Liver (tissue), 9 donors: Measurements from ENCODE around the gene LRP5. TPM values are rescaled to one million over a fixed set of nuclear protein-coding genes. Genes with fewer than 3 reads are reported as not detected.

Source experiments
- DNase-seq: peaks from one replicate; pipeline ENCODE4 v3.0.0-alpha.2; 2017; ENCODE audit warnings: low spot score
- H3K27ac ChIP-seq, 2 donors: one replicate each; pipeline ENCODE4 v1.7.0; 2013; ENCODE audit warnings: inconsistent platforms in 2 of 2, low read length in 2 of 2, control low read depth in 1 of 2, low read depth in 1 of 2, mild to moderate bottlenecking in 1 of 2
- H3K27me3 ChIP-seq, 4 donors: one replicate each; pipeline versions ENCODE4 v1.6.1 to v1.7.0; 2013; ENCODE audit warnings: low read length in 3 of 4, inconsistent platforms in 1 of 4, mild to moderate bottlenecking in 1 of 4, moderate library complexity in 1 of 4; ENCODE audit not compliant: control insufficient read depth in 4 of 4, insufficient read depth in 4 of 4
- H3K36me3 ChIP-seq, 4 donors: one replicate each; pipeline versions ENCODE4 v1.6.1 to v1.7.0; 2013; ENCODE audit warnings: low read length in 3 of 4, mild to moderate bottlenecking in 3 of 4, low read depth in 1 of 4, moderate library complexity in 1 of 4; ENCODE audit not compliant: control insufficient read depth in 4 of 4, insufficient read depth in 3 of 4
- H3K4me1 ChIP-seq, 4 donors: one replicate each; pipeline versions ENCODE4 v1.6.1 to v1.7.0; 2013; ENCODE audit warnings: low read length in 3 of 4, mild to moderate bottlenecking in 3 of 4, moderate library complexity in 1 of 4; ENCODE audit not compliant: control insufficient read depth in 4 of 4, insufficient read depth in 4 of 4
- H3K4me3 ChIP-seq, 3 donors: one replicate each; pipeline versions ENCODE4 v1.6.1 to v1.7.0; 2013; ENCODE audit warnings: low read length in 3 of 3, control low read depth in 1 of 3, low read depth in 1 of 3, mild to moderate bottlenecking in 1 of 3
- H3K9ac ChIP-seq, 2 donors: one replicate each; pipeline ENCODE4 v1.7.0; 2013; ENCODE audit warnings: low read length in 2 of 2, mild to moderate bottlenecking in 2 of 2, moderate library complexity in 2 of 2, control low read depth in 1 of 2, low read depth in 1 of 2
- H3K9me3 ChIP-seq, 4 donors: one replicate each; pipeline versions ENCODE4 v1.6.1 to v1.7.0; 2013; ENCODE audit warnings: low read length in 3 of 4; ENCODE audit not compliant: control insufficient read depth in 4 of 4
- ATF3 ChIP-seq: IDR thresholded peaks from 2 replicates; pipeline ENCODE4 v1.6.1; 2016; ENCODE audit warnings: antibody characterized with exemption
- CTCF ChIP-seq: fragments of 150-350 bp; IDR thresholded peaks from 2 replicates; pipeline ENCODE4 v1.5.1; 2017; ENCODE audit warnings: improper control_type of control experiment, low read depth, low read length; ENCODE audit not compliant: missing input control
- EGR1 ChIP-seq, 2 donors: IDR thresholded peaks; 2 replicates each; pipeline ENCODE4 v1.6.1; 2016 to 2018; ENCODE audit warnings: antibody characterized with exemption in 2 of 2, low read depth in 2 of 2
- FOXA1 ChIP-seq: IDR thresholded peaks from 2 replicates; pipeline ENCODE4 v1.6.1; 2016; ENCODE audit warnings: antibody characterized with exemption
- FOXA2 ChIP-seq: IDR thresholded peaks from 2 replicates; pipeline ENCODE4 v1.6.1; 2016; ENCODE audit warnings: antibody characterized with exemption
- GABPA ChIP-seq, 2 donors: IDR thresholded peaks in 1 of 2; conservative IDR thresholded peaks in 1 of 2; 2 replicates each; pipeline ENCODE4 v1.6.1; 2016; ENCODE audit warnings: antibody characterized with exemption in 2 of 2, mild to moderate bottlenecking in 1 of 2, moderate library complexity in 1 of 2
- HNF4A ChIP-seq, 2 donors: conservative IDR thresholded peaks; 2 replicates each; pipeline ENCODE4 v1.6.1; 2016; ENCODE audit warnings: antibody characterized with exemption in 2 of 2, mild to moderate bottlenecking in 2 of 2
- HNF4G ChIP-seq: IDR thresholded peaks from 2 replicates; pipeline ENCODE4 v1.6.1; 2016; ENCODE audit warnings: antibody characterized with exemption
- JUND ChIP-seq, 2 donors: IDR thresholded peaks; 2 replicates each; pipeline ENCODE4 v1.6.1; 2016; ENCODE audit warnings: antibody characterized with exemption in 2 of 2
- NR2F2 ChIP-seq: IDR thresholded peaks from 2 replicates; pipeline ENCODE4 v1.6.1; 2016; ENCODE audit warnings: antibody characterized with exemption
- RAD21 ChIP-seq, 2 donors: IDR thresholded peaks; 2 replicates each; pipeline ENCODE4 v1.6.1; 2016; ENCODE audit warnings: antibody characterized with exemption in 2 of 2, mild to moderate bottlenecking in 2 of 2
- RXRA ChIP-seq, 2 donors: IDR thresholded peaks; 2 replicates each; pipeline ENCODE4 v1.6.1; 2017 to 2018; ENCODE audit warnings: antibody characterized with exemption in 2 of 2, mild to moderate bottlenecking in 1 of 2
- SP1 ChIP-seq: IDR thresholded peaks from 2 replicates; pipeline ENCODE4 v1.6.1; 2018; ENCODE audit warnings: antibody characterized with exemption, mild to moderate bottlenecking
- TAF1 ChIP-seq: conservative IDR thresholded peaks from 2 replicates; pipeline ENCODE4 v1.6.1; 2016; ENCODE audit warnings: antibody characterized with exemption, mild to moderate bottlenecking
- YY1 ChIP-seq: IDR thresholded peaks from 2 replicates; pipeline ENCODE4 v1.6.1; 2016; ENCODE audit warnings: antibody characterized with exemption, mild to moderate bottlenecking
- ZBTB33 ChIP-seq: IDR thresholded peaks from 2 replicates; pipeline ENCODE4 v1.6.1; 2016; ENCODE audit warnings: antibody characterized with exemption
- WGBS: extraction: QIAGEN DNeasy Blood & Tissue Kit; methylation state at CpG from one replicate; pipeline ENCODE4 v1.1.7; 2013; 5-methylcytosine and 5-hydroxymethylcytosine counted together
- polyA plus RNA-seq, 2 donors: library from polyadenylated mRNA; stranded (reverse) in 1 of 2; unstranded in 1 of 2; fragments of 200-250 nt in 1 of 2; fragments of >200 nt in 1 of 2; fragmentation: Nextera tagmentation in 1 of 2; extraction: Ambion mirVana in 1 of 2; gene quantifications; one replicate each; pipeline versions ENCODE4 v1.2.1 to v1.2.3, GENCODE V29; 2013 to 2015
- total RNA-seq, 2 donors: library from RNA; depleted of rRNA; stranded (reverse); fragments of >200 nt; gene quantifications; one replicate each; pipeline ENCODE4 v1.2.3, GENCODE V29; 2014
- TF ChIP-seq, protein P1 (sequence below): IDR thresholded peaks from 2 replicates; pipeline ENCODE4 v1.6.1; 2016; ENCODE audit warnings: antibody characterized with exemption
- TF ChIP-seq, protein P2 (sequence below): IDR thresholded peaks from 2 replicates; pipeline ENCODE4 v1.6.1; 2016; ENCODE audit warnings: antibody characterized with exemption, mild to moderate bottlenecking
- donor health status: healthy.
- donor health status: healthy.
- donor health status: healthy.
- donor health status: healthy.
- donor health status: healthy.

LRP5 gene
- total and polyA plus RNA-seq, 4 donors = 48.9 to 99.3 (median 71.3) TPM

DNA sequence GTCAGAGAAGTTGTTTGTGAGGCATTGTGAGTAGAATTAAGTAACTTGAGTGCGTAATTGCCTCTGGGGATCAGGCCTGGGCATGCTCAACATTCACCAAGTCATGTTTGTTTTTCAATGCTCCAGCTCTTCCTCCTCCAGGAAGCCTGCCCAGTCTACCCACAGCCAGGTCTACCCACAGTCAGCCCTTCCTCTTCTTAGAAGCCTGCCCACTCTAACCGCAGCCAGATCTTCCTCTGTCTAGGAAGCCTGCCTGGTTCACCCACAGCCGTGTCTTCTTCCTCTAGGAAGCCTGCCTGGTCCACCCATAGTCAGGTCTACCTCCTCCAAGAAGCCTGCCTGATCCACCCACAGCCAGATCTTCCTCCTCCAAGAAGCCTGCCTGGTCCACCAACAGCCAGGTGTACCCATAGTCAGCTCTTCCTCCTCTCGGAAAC lies 25.0 kb downstream of the LRP5 start:
- H3K9ac ChIP-seq = no peak overlapping the region
- H3K9me3 ChIP-seq = no peaks in the 10 kb centered on the region
- TF ChIP-seq, protein P1, sequence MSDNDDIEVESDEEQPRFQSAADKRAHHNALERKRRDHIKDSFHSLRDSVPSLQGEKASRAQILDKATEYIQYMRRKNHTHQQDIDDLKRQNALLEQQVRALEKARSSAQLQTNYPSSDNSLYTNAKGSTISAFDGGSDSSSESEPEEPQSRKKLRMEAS = no peak
- no peak for TF ChIP-seq HNF4G
- no peak for TF ChIP-seq EGR1 (IDR thresholded peaks at IDR 0.05; ENCODE audit: low read depth in 2 of 2)
- TF ChIP-seq ATF3 = no peak
- TF ChIP-seq, protein P2, sequence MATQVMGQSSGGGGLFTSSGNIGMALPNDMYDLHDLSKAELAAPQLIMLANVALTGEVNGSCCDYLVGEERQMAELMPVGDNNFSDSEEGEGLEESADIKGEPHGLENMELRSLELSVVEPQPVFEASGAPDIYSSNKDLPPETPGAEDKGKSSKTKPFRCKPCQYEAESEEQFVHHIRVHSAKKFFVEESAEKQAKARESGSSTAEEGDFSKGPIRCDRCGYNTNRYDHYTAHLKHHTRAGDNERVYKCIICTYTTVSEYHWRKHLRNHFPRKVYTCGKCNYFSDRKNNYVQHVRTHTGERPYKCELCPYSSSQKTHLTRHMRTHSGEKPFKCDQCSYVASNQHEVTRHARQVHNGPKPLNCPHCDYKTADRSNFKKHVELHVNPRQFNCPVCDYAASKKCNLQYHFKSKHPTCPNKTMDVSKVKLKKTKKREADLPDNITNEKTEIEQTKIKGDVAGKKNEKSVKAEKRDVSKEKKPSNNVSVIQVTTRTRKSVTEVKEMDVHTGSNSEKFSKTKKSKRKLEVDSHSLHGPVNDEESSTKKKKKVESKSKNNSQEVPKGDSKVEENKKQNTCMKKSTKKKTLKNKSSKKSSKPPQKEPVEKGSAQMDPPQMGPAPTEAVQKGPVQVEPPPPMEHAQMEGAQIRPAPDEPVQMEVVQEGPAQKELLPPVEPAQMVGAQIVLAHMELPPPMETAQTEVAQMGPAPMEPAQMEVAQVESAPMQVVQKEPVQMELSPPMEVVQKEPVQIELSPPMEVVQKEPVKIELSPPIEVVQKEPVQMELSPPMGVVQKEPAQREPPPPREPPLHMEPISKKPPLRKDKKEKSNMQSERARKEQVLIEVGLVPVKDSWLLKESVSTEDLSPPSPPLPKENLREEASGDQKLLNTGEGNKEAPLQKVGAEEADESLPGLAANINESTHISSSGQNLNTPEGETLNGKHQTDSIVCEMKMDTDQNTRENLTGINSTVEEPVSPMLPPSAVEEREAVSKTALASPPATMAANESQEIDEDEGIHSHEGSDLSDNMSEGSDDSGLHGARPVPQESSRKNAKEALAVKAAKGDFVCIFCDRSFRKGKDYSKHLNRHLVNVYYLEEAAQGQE = no peak
- no peak for TF ChIP-seq NR2F2
- TF ChIP-seq GABPA (IDR thresholded peaks at IDR 0.05 in 1 of 2, conservative IDR thresholded peaks at IDR 0.05 in 1 of 2) = no peak
- no peak for TF ChIP-seq JUND (IDR thresholded peaks at IDR 0.05)
- TF ChIP-seq RXRA (IDR thresholded peaks at IDR 0.05) = no peak
- no peak for TF ChIP-seq SP1
- no peak for TF ChIP-seq FOXA2
- no peak for TF ChIP-seq RAD21 (IDR thresholded peaks at IDR 0.05)
- TF ChIP-seq FOXA1 = no peak
- no peak for TF ChIP-seq ZBTB33
- no peak for TF ChIP-seq TAF1
- TF ChIP-seq YY1 = no peak
- TF ChIP-seq HNF4A (conservative IDR thresholded peaks at IDR 0.05) = no peak
- H3K36me3 ChIP-seq = no peaks in the 10 kb centered on the region
- H3K27ac ChIP-seq = no peak overlapping the region
- 83% methylated on average over 4 of the region's 4 CpGs for WGBS
- H3K4me3 ChIP-seq = no peak overlapping the region
- no peaks in the 10 kb centered on the region for H3K27me3 ChIP-seq
- DNase-seq = no peak
- peaks cover 8 to 39% (median 23%) of the 10 kb centered on the region in 4 donors for H3K4me1 ChIP-seq

- H3K9me3 ChIP-seq = no peaks in the 10 kb centered on the region
- H3K36me3 ChIP-seq = no peaks in the 10 kb centered on the region
- no peak overlapping the region for H3K4me3 ChIP-seq
- DNase-seq = no peak
- no peak overlapping the region for H3K27ac ChIP-seq
- H3K9ac ChIP-seq = no peak overlapping the region
- H3K4me1 ChIP-seq = peaks cover 3 to 40% (median 23%) of the 10 kb centered on the region in 4 donors
- 83% methylated on average over 11 of the region's 11 CpGs for WGBS
- no peaks in the 10 kb centered on the region for H3K27me3 ChIP-seq
- TF ChIP-seq FOXA2 = no peak
- no peak for TF ChIP-seq CTCF
- TF ChIP-seq TAF1 = no peak
- TF ChIP-seq NR2F2 = no peak
- no peak for TF ChIP-seq RAD21 (IDR thresholded peaks at IDR 0.05)
Observed at GRCh38 chr11:68338051-68338780, 25.8 kb downstream of the LRP5 start.
